ENCODE results near the gene POC5. TPM values are rescaled to one million over a fixed set of nuclear protein-coding genes. Genes with fewer than 3 reads are reported as not detected.

POC5 gene
- total RNA-seq, 1 experiment from 2014 or later, result 12.7 TPM

DNA sequence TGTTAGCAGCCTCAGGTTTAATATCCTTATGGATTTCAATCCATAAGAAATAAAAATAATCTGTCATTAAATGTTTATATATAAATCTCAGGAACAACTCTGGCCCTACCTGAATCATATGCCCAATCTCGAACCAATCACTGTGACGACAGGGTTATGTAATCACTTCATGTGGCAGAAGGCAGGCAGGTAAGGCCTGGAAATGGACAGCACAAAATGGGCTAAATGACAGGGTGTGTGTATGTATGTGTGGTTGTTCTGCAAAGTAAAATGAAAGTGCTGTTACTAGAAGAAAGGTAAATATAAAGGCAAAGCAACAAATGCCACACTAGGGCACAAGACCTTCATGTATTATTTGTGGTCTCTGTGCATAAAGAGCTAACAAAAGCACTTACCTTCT, 86.4 kb downstream of the POC5 start:
- Histone ChIP-seq H3K36me3 (ENCODE audit: control insufficient read depth, insufficient read depth, low read length) (no peaks in the 10 kb centered on the region), H3K9me3 (no peaks in the 10 kb centered on the region; the same call in 1 of the 2 replicates), H3K4me1 (no peaks in the 10 kb centered on the region), H3K4me3 (ENCODE audit: low read depth, low read length) (no peak overlapping the region), H3K27me3 (replicated peaks; ENCODE audit: control insufficient read depth, insufficient read depth, low read length) (no peaks in the 10 kb centered on the region)
- intact Hi-C loops (cut with micrococcal nuclease; ENCODE audit: unreplicated experiment), result no loop called here
- no peaks in the 10 kb centered on the region for H3K9me3 Mint-ChIP-seq (ENCODE audit: unreplicated experiment)
- no TSS peak for BruUV-seq (replicated peaks)
- DNase-seq, result no peak
- POLR2A ChIA-PET, result no interaction called here
- no peak overlapping the region for H3K4me3 Mint-ChIP-seq (ENCODE audit: unreplicated experiment)
- TF ChIP-seq, protein P1, sequence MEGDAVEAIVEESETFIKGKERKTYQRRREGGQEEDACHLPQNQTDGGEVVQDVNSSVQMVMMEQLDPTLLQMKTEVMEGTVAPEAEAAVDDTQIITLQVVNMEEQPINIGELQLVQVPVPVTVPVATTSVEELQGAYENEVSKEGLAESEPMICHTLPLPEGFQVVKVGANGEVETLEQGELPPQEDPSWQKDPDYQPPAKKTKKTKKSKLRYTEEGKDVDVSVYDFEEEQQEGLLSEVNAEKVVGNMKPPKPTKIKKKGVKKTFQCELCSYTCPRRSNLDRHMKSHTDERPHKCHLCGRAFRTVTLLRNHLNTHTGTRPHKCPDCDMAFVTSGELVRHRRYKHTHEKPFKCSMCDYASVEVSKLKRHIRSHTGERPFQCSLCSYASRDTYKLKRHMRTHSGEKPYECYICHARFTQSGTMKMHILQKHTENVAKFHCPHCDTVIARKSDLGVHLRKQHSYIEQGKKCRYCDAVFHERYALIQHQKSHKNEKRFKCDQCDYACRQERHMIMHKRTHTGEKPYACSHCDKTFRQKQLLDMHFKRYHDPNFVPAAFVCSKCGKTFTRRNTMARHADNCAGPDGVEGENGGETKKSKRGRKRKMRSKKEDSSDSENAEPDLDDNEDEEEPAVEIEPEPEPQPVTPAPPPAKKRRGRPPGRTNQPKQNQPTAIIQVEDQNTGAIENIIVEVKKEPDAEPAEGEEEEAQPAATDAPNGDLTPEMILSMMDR (IDR thresholded peaks at IDR 0.05; ENCODE audit: insufficient read depth in 1 of 2, low read depth in 1 of 2, low read length in 1 of 2, severe bottlenecking in 1 of 2, unreplicated experiment in 1 of 2), result no peak
- no peaks in the 10 kb centered on the region for H3K27me3 Mint-ChIP-seq (ENCODE audit: insufficient read depth, unreplicated experiment)
- no peaks in the 10 kb centered on the region for H3K4me1 Mint-ChIP-seq (ENCODE audit: low read depth, unreplicated experiment)
- CTCF ChIA-PET, result no interaction called here
- H3K36me3 Mint-ChIP-seq (ENCODE audit: insufficient read depth, unreplicated experiment), result no peaks in the 10 kb centered on the region
- H3K27ac Mint-ChIP-seq (ENCODE audit: unreplicated experiment), result no peak overlapping the region

DNA sequence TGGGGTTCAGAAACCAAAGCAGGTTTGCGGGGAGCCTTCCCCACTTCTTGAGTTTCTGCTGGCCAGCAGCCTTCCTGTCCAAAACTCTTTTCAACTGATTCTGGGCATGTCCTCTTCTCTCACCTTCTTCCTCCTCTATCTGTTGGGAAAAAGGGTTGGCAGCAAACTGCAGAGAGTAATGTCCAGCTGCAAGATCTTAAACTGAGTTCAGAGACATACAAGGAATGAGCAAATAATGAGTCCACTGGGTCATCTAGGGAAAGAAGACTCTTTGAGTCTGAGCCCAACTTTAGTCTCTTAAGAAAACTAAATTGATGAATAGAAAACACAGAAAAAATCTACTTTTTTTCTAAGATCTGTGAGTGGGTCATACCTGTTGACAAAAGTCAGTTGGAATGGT, 89.4 kb downstream of the POC5 start:
- no peak overlapping the region for H3K4me3 Mint-ChIP-seq (ENCODE audit: unreplicated experiment)
- POLR2A ChIA-PET, result no interaction called here

DNA sequence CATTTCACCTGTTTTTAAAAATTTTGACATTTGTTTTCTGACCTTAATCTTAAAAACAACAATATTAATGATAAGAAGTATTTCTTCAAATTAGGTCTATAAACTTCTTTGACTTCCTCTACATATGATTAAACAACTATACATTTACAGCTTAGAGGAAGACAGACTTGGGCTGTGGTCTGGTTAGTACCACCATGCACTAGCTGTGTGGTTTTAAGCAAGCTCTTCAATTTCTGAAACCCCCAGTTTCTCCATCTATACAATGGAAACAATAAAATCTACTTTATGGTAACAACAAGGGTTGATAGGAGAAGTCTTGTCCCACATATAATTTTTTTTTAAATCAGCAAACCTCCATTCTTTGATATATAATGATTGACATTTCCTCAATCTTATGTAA, 90.3 kb downstream of the POC5 start:
- Mint-ChIP-seq H3K27ac (ENCODE audit: unreplicated experiment) (no peak overlapping the region), H3K4me3 (ENCODE audit: unreplicated experiment) (no peak overlapping the region), H3K27me3 (ENCODE audit: insufficient read depth, unreplicated experiment) (no peaks in the 10 kb centered on the region), H3K36me3 (ENCODE audit: insufficient read depth, unreplicated experiment) (no peaks in the 10 kb centered on the region), H3K4me1 (ENCODE audit: low read depth, unreplicated experiment) (peaks cover 15% of the 10 kb centered on the region), H3K9me3 (ENCODE audit: unreplicated experiment) (no peaks in the 10 kb centered on the region)
- intact Hi-C loops (cut with micrococcal nuclease; ENCODE audit: unreplicated experiment), result no loop called here
- POLR2A ChIA-PET, result no interaction called here
- H3K27me3 ChIP-seq (replicated peaks; ENCODE audit: control insufficient read depth, insufficient read depth, low read length), result no peaks in the 10 kb centered on the region
- no peaks in the 10 kb centered on the region for H3K9me3 ChIP-seq
- DNase-seq, result no peak
- BruUV-seq (replicated peaks), result no TSS peak
- peaks cover 27% of the 10 kb centered on the region for H3K4me1 ChIP-seq
- H3K36me3 ChIP-seq (ENCODE audit: control insufficient read depth, insufficient read depth, low read length), result no peaks in the 10 kb centered on the region
- H3K4me3 ChIP-seq (ENCODE audit: low read depth, low read length), result no peak overlapping the region
- CTCF ChIA-PET, result interaction anchor here (0.7 kb wide), 1 partner anchor 548 kb away, joined by 3 read pairs; no protein-coding TSS in a partner anchor
- TF ChIP-seq, protein P1 (IDR thresholded peaks at IDR 0.05; ENCODE audit: insufficient read depth in 1 of 2, low read depth in 1 of 2, low read length in 1 of 2, severe bottlenecking in 1 of 2, unreplicated experiment in 1 of 2), result no peak

More for the DNA sequence above, 89.4 kb downstream of the POC5 start:
- Histone ChIP-seq H3K9me3 (no peaks in the 10 kb centered on the region), H3K36me3 (ENCODE audit: control insufficient read depth, insufficient read depth, low read length) (no peaks in the 10 kb centered on the region), H3K4me1 (peaks cover 19% of the 10 kb centered on the region), H3K4me3 (ENCODE audit: low read depth, low read length) (no peak overlapping the region), H3K27me3 (replicated peaks; ENCODE audit: control insufficient read depth, insufficient read depth, low read length) (no peaks in the 10 kb centered on the region)
- Mint-ChIP-seq H3K27ac (ENCODE audit: unreplicated experiment) (no peak overlapping the region), H3K9me3 (ENCODE audit: unreplicated experiment) (no peaks in the 10 kb centered on the region), H3K4me1 (ENCODE audit: low read depth, unreplicated experiment) (peaks cover 15% of the 10 kb centered on the region), H3K36me3 (ENCODE audit: insufficient read depth, unreplicated experiment) (no peaks in the 10 kb centered on the region), H3K27me3 (ENCODE audit: insufficient read depth, unreplicated experiment) (no peaks in the 10 kb centered on the region)
- no TSS peak for BruUV-seq (replicated peaks)
- TF ChIP-seq, protein P1 (IDR thresholded peaks at IDR 0.05; ENCODE audit: insufficient read depth in 1 of 2, low read depth in 1 of 2, low read length in 1 of 2, severe bottlenecking in 1 of 2, unreplicated experiment in 1 of 2), result no peak
- CTCF ChIA-PET, result no interaction called here
- intact Hi-C loops (cut with micrococcal nuclease; ENCODE audit: unreplicated experiment), result no loop called here
- no peak for DNase-seq

Other genes starting within 250 kb of the POC5 start
- 42.7 and 44.3 TPM in 2 replicates for gene CERT1, start 205.8 kb downstream of the POC5 start, total RNA-seq (2022)
- gene POLK, start 205.5 kb downstream of the POC5 start, total RNA-seq (2022), result 7.5 and 11.1 TPM in 2 replicates
- gene ANKDD1B, start 106.0 kb downstream of the POC5 start, total RNA-seq (2022), result 0.63 and 0.88 TPM in 2 replicates

All from Caco-2 (cell line).